RKO (cell line): ENCODE results near the gene BTBD10.
A peak's percentile ranks its signal among the peaks of the same experiment; 100 is the strongest.

Experiments
- DNase-seq: peaks from one replicate; pipeline ENCODE4 v3.0.0-alpha.2; 2016; ENCODE audit warnings: low spot score

Gene BTBD10

DNA sequence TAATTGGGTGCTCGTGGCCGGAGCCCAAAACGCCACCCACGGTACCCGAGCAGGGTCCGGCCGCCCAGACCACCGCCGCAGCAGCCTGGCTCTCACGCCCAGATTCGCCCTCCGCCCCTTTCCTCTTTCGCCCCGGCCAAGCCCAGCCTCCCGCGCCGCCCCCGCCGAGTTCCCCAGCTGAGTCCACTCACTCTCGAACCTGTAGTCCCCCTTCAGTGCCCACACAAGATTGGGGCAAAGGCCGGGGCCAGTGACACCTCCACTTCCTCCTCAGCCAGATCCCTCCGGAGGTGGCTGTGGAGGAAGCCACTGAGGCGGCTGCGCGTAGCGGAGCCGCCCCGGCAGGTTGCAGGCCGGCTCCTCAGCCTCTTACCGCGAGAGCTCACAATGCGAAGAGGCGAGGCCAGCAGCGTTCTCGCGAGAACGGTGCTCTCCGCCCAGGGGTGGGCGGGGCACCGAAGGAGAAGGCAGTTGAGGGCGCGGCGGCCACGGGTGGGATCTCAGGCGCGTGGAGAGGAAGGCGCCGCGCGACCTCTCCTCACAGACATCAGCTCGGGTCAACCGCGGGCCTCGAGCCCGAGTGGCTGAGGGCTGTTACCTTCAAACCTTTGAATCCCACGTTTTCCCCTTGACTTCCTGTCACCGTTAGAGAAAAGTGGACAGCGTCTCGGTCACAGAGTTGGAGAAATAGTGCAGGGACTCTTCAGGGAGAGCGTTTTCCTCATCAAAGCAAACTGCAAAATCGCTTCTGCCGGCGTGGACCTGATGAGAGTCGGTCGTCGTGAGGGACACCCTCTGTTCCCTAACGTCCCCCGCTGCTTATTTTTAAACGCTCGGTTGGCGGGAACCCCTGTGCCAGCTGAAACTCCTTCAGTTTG is at the start of gene BTBD10:
Gene BTBD10 (minus strand): TSS at position 322 of the 878 bp plus-strand sequence. CDS start 18,098 bp downstream, outside the sequence.
- peak; percentile 95 for DNase-seq

GRCh38 chr11:13503393-13503792 is 40.4 kb upstream of the BTBD10 start:
- DNase-seq: no peak

DNA sequence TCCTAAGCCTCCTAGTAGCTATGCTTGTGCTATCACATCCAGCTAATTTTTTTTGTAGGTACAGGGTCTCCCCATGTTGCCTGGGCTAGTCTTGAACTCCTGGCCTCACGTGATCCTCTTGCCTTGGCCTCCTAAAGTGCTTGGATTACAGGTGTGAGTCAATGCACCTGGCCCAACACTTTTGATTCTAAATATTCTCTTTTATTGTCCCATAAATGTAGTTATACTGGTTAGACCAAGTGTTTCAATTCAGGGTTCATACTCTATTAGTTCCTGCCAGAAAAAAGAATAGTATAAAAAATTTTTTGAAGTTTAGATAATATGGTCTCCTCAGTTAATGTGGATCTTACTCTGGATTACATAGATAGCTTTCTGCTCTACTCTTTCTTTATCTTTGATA is 39.5 kb upstream of the BTBD10 start:
- DNase-seq: no peak

GRCh38 chr11:13495929-13496328 is 32.9 kb upstream of the BTBD10 start, which contains the start of gene PTH:
Gene PTH (minus strand): TSS chr11:13495997. CDS start chr11:13492855, 3,142 bp downstream.
- no peak for DNase-seq

DNA sequence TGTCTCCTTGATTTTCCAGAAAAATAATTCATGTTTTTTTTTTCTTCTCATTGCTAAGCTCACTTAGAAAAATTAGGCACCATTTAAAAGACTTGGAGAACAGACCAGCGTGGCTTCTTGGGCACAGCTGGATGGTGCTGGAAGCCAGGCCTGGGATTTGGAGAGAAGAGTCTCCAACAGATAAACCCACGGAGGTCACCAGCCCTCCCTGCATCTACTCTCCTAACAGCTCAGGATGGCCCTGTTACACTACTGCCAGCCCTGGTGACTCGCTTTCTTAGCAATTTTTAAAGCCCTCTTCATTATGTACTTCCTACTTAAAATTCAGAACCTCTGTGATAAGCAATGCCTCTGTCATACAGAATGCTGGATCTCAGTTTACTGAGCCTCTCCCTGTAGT is 31.0 kb upstream of the BTBD10 start:
- no peak for DNase-seq

GRCh38 chr11:13487661-13488030 is 24.6 kb upstream of the BTBD10 start:
- peak; percentile 26 for DNase-seq

DNA sequence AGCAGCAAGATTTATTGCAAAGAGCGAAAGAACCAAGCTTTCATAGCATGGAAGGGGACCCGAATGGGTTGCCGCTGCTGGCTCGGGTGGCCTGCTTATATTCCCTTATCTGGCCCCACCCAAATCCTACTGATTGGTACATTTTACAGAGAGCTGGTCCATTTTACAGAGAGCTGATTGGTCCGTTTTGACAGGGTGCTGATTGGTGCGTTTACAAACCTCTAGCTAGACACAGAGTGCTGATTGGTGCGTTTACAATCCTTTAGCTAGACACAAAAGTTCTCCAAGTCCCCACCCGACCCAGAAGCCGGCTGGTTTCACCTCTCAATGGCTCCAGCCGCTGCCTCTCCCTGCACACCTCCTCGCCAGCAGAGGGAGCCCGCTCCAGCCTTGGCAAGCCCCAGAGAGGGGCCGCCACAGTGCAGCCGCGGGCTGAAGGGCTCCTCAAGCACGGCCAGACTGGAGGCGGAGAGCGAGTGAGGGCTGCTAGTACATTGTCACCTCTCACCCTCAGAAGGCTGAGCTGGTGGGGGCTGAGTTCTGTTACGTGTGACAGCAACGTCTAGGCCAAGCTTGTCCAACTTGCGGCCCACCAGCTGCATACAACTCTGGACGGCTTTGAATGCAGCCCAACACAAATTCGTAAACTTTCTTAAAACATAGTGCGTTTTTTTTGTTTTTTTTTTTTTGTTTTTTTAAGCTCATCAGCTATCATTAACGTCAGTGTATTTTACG is 24.1 kb upstream of the BTBD10 start:
- DNase-seq: no peak

- DNase-seq: no peak
Measured at GRCh38 chr11:13480198-13480597, 17.2 kb upstream of the BTBD10 start.

DNA sequence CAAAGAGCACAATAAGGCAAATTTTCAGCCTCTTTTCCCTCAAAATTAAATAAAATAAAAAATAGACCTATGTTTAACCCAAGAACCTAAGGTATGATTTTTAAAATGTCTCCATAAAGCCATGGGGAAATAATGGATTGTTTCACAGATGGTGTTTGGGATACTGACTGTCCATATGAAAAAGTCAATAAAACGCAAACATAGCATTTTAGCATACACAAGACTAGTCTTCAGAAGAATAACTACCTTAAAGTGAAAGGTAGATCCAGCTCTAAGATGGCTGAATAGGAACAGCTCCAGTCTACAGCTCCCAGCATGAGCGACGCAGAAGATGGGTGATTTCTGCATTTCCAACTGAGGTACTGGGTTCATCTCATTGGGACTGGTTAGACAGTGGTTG is 16.7 kb upstream of the BTBD10 start:
- DNase-seq: no peak

DNA sequence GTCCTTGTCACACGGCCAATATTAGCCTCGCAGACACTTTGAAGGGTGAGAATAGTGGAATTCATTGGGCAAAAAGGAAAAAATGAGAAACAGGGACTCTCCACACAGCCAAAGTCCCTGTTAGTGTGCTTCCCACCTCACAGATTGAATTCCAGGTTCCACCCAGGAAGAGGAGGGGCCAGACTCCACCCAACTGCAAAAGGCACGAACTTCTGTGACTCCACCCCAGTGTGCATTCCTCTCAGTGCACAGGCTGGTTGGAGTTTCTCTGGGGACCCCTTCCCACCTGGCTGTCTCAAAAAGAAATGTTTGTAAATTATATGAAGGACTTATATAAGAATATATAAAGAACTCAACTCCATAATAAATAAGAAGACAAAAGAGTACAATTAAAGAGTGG is 12.1 kb upstream of the BTBD10 start:
- DNase-seq: no peak

DNA sequence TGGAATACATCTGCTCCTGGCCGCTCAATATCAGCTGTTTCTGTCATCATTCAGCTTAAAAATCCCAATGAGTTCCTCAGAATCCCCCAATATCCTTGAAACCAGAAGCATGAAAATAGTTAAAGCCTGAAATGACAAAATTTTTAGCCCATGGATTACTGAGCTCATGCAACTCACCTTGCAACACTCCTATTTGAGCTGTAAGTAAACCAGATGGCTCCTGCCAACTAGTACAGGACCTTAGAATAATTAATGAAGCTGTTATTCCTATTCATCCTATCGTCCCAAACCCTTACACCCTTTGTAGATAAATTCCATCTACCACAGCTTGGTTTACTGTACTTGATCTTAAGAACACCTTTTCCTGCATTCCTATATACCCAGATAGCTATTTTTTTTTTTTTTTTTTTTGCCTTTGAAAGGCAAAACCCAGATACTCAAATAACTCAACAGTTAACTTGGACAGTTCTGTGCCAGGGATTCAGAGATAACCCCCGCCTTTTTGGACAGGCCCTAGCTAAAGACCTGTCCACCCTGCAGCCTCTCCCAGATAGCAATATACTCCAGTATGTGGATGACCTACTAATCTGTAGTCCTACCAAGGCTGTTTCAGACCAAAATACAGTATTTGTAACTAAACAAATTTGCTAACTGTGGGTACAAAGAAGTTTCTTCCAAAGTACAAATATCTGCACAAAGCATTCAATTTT is 10.1 kb upstream of the BTBD10 start:
- DNase-seq: no peak

- DNase-seq: no peak
Measured at GRCh38 chr11:13468750-13469149, 5.7 kb upstream of the BTBD10 start.

GRCh38 chr11:13465909-13466371 is 2.9 kb upstream of the BTBD10 start:
- peak; percentile 80 for DNase-seq

DNA sequence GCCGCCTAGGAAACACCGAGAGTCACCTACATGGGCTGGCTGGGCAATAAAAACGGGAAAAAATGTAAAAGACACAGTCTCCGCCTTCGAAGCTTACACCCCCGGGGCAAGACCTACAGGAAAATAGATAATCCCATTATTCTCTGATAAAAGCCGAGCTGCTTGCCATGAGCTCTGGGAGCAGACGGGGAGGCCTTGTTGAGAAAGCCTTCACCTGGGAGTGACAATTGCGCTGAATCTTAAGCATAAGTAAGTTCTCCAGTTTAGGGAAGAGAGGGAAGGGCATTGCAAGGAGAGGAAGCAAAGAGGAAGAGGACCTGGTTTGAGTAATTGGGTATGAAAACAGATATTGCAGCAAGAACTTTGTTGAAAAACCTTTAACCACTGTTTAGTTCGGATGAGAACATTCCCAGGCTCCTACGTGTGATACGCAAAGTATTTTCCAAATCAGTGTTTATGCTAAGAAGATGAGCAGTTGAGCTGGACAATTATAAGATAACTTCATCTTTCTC is 813 bp upstream of the BTBD10 start:
- DNase-seq: no peak

- peak; percentile 94 for DNase-seq
Measured at GRCh38 chr11:13462311-13462900, 616 bp downstream of the BTBD10 start.

DNA sequence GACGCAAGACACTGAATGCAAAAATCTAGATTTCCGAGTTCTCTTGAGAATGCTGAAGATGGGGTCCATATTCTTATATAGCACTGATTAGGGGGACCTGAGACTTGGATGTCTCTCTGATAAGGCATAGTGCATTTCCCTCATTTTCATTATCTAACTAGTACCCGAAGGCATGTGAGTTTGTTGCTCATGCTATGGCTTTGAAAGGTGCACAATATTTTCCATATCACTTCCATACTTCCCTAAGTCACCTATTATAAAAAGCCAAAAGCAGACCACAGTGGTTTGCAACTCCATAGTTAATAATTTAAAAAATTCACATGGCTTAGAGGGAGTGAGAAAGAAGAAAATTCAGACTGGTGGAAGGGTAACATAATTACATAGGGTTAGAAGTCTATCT is 1.7 kb downstream of the BTBD10 start:
- DNase-seq: peak; percentile 53

DNA sequence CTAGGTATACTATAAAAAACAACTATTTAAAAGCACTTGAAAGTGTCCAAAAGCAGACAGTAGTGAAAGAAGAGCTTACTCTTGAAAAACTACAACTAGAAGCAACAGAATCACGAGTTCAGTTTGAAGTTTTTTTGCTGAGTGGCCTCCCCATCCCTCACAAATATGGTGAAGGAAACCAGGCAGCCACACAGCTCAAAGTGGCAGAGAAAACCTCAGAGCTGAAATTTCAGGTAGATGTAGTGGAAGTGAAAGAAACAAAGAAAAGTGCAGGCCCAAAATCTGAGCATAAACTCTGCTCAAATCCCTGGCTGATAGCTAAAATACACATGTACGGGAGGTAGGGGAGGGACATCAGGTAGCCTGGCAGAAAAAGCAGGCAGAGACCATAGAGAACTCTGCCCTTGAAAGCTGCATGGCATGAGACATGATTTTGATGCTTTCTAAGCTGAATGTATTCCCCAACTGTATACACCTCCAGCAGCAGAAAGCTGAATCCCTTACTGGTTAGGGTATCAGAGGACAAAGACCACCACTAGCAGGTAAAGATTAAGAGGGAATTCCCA is 12.1 kb downstream of the BTBD10 start:
- DNase-seq: no peak

DNA sequence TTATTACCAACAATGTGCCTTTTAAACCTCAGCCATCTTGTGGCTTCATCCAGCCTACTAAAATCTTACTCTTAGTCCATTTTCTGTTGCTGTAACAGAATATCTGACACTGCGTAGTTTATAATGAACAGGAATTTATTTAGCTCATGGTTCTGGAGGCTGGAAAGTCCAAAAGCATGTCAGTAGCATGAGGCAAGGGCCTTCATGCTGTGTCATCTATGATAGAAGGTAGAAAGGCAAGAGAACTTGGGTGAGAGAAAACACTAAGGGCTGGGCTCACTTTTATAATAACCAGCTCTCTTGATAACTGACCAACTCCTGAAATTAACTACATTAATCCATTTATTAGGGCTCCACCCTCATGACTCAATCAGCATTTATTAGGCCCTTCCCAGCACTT is 13.5 kb downstream of the BTBD10 start:
- no peak for DNase-seq

DNA sequence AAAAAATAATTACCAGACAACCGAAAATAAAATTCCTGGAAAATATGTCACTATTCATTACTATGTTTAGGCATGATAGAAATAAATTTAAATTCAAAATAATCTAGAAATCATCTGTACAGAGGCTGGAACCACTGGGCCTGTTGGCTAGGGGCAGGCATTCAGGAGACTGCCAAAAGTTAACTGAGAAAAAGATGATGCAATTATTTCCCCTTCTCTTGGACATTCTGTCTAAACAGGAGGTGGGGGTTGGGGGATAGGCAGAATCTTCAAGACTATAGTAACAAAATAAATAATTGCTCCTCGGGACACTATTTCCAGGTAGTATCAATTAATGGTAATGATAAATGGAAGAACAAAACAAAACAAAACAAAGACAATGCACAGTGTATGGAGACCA is 14.1 kb downstream of the BTBD10 start:
- no peak for DNase-seq

- peak; percentile 26 for DNase-seq
Measured at GRCh38 chr11:13446444-13446843, 16.6 kb downstream of the BTBD10 start.

GRCh38 chr11:13445588-13445987 is 17.4 kb downstream of the BTBD10 start:
- no peak for DNase-seq
